ENCODE measurements around the gene FADS1. TPM values are rescaled to one million over a fixed set of nuclear protein-coding genes. Genes with fewer than 3 reads are reported as not detected.

FADS1 gene
- total RNA-seq, 1 experiment from 2014 or later: 150 TPM

- Histone ChIP-seq H3K9me2 (ENCODE audit: insufficient read depth) (no peaks in the 10 kb centered on the region), H3F3A (ENCODE audit: insufficient read depth, low read depth) (no peaks in the 10 kb centered on the region), H2AFZ (no peak overlapping the region), H3K27ac (no peak overlapping the region), H3K4me2 (no peak overlapping the region), H3K27me3 (ENCODE audit: insufficient read depth, low read depth) (no peaks in the 10 kb centered on the region), H3K4me3 (no peak overlapping the region), H3K9me3 (ENCODE audit: insufficient read depth, low read depth) (no peaks in the 10 kb centered on the region), H3K4me1 (replicated peaks; ENCODE audit: insufficient read depth) (no peaks in the 10 kb centered on the region), H3K36me3 (ENCODE audit: low read depth) (no peaks in the 10 kb centered on the region), H3K79me2 (ENCODE audit: low read depth) (no peaks in the 10 kb centered on the region), H4K20me1 (ENCODE audit: insufficient read depth) (no peaks in the 10 kb centered on the region)
- ChIA-PET POLR2A (ENCODE audit: unreplicated experiment) (no interaction called here), CTCF (no interaction called here)
- DNase-seq: no peak
- BruUV-seq (replicated peaks): no TSS peak
- TF ChIP-seq, protein P1, sequence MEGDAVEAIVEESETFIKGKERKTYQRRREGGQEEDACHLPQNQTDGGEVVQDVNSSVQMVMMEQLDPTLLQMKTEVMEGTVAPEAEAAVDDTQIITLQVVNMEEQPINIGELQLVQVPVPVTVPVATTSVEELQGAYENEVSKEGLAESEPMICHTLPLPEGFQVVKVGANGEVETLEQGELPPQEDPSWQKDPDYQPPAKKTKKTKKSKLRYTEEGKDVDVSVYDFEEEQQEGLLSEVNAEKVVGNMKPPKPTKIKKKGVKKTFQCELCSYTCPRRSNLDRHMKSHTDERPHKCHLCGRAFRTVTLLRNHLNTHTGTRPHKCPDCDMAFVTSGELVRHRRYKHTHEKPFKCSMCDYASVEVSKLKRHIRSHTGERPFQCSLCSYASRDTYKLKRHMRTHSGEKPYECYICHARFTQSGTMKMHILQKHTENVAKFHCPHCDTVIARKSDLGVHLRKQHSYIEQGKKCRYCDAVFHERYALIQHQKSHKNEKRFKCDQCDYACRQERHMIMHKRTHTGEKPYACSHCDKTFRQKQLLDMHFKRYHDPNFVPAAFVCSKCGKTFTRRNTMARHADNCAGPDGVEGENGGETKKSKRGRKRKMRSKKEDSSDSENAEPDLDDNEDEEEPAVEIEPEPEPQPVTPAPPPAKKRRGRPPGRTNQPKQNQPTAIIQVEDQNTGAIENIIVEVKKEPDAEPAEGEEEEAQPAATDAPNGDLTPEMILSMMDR (conservative IDR thresholded peaks at IDR 0.05): no peak
- no peak for TF ChIP-seq EZH2 (IDR thresholded peaks at IDR 0.05; ENCODE audit: low read depth)
- intact Hi-C loops (cut with micrococcal nuclease; ENCODE audit: unreplicated experiment): no loop called here
Observed at GRCh38 chr11:61854966-61855714, 38.3 kb upstream of the FADS1 start.

GRCh38 chr11:61854206-61854895 lies 37.5 kb upstream of the FADS1 start:
- Histone ChIP-seq H3F3A (ENCODE audit: insufficient read depth, low read depth) (no peaks in the 10 kb centered on the region), H3K9me2 (ENCODE audit: insufficient read depth) (no peaks in the 10 kb centered on the region), H3K4me2 (no peak overlapping the region), H4K20me1 (ENCODE audit: insufficient read depth) (no peaks in the 10 kb centered on the region), H3K36me3 (ENCODE audit: low read depth) (no peaks in the 10 kb centered on the region), H3K4me3 (no peak overlapping the region), H2AFZ (no peak overlapping the region), H3K79me2 (ENCODE audit: low read depth) (no peaks in the 10 kb centered on the region), H3K27ac (no peak overlapping the region), H3K4me1 (replicated peaks; ENCODE audit: insufficient read depth) (no peaks in the 10 kb centered on the region), H3K27me3 (ENCODE audit: insufficient read depth, low read depth) (no peaks in the 10 kb centered on the region), H3K9me3 (ENCODE audit: insufficient read depth, low read depth) (no peaks in the 10 kb centered on the region)
- BruUV-seq (replicated peaks): no TSS peak
- TF ChIP-seq, protein P1 (conservative IDR thresholded peaks at IDR 0.05): no peak
- TF ChIP-seq EZH2 (IDR thresholded peaks at IDR 0.05; ENCODE audit: low read depth): no peak
- CTCF ChIA-PET: no interaction called here
- no peak for DNase-seq
- intact Hi-C loops (cut with micrococcal nuclease; ENCODE audit: unreplicated experiment): no loop called here
- POLR2A ChIA-PET (ENCODE audit: unreplicated experiment): interaction anchor here (0.7 kb wide), 1 partner anchor 910 kb away, joined by 3 read pairs; no protein-coding TSS in a partner anchor

DNA sequence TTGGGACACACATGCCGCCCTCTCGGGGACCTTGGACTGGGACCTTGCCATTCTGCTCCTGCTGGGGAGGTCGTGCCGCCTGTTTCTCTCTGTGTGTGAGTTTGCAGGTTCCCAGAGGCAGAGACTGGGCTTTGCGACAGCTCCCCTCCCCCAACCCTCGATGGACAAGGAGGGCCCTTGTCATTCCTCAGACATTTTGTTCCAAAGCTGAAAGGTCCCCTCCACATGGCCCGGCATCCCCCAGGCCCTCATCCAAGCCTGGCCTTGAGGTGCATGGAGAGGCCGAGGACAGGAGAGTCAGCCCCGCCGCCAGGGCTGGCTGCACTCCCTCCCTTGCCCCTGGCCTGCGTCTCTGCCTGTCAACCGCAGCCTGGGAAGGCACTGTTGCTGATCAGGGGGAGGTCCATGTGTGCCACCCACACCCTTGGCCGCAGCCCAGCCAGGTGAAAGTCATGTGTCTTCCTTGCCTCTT lies 36.9 kb upstream of the FADS1 start:
- DNase-seq: no peak
- BruUV-seq (replicated peaks): no TSS peak
- Histone ChIP-seq H3K79me2 (ENCODE audit: low read depth) (no peaks in the 10 kb centered on the region), H3K27ac (no peak overlapping the region), H3K4me3 (no peak overlapping the region), H4K20me1 (ENCODE audit: insufficient read depth) (no peaks in the 10 kb centered on the region), H3K9me2 (ENCODE audit: insufficient read depth) (no peaks in the 10 kb centered on the region), H3K4me1 (replicated peaks; ENCODE audit: insufficient read depth) (no peaks in the 10 kb centered on the region), H2AFZ (no peak overlapping the region), H3K4me2 (no peak overlapping the region), H3K36me3 (ENCODE audit: low read depth) (no peaks in the 10 kb centered on the region), H3F3A (ENCODE audit: insufficient read depth, low read depth) (no peaks in the 10 kb centered on the region), H3K9me3 (ENCODE audit: insufficient read depth, low read depth) (no peaks in the 10 kb centered on the region), H3K27me3 (ENCODE audit: insufficient read depth, low read depth) (no peaks in the 10 kb centered on the region)
- intact Hi-C loops (cut with micrococcal nuclease; ENCODE audit: unreplicated experiment): no loop called here
- TF ChIP-seq, protein P1 (conservative IDR thresholded peaks at IDR 0.05): no peak
- no peak for TF ChIP-seq EZH2 (IDR thresholded peaks at IDR 0.05; ENCODE audit: low read depth)
- ChIA-PET CTCF (no interaction called here), POLR2A (ENCODE audit: unreplicated experiment) (no interaction called here)

All from PC-9 (cell line).